Endothelial cell of umbilical vein (primary cell): Measurements from ENCODE around the gene DLG5. TPM values are rescaled to one million over a fixed set of nuclear protein-coding genes. Genes with fewer than 3 reads are reported as not detected.

ENCODE experiments used
- BruUV-seq: library from RNA; stranded (reverse); fragments of 400-500 nt; replicated peaks from 2 replicates; lab custom pipeline; 2021; lab: Mats Ljungman, UMichigan
- CTCF ChIA-PET: fragments of 300-600, 350-600 bp; sonication (Branson Sonifier 250); formaldehyde crosslinking; loops from one replicate; lab custom pipeline; 2021; ENCODE audit warnings: antibody characterized with exemption, inconsistent platforms; lab: Charles Lee
- POLR2A ChIA-PET: fragments of 300-600, 350-600 bp; sonication (Branson Sonifier 250); formaldehyde crosslinking; loops from one replicate; lab custom pipeline; 2021; ENCODE audit warnings: antibody characterized with exemption, inconsistent platforms; lab: Charles Lee
- DNase-seq: peaks from one replicate; pipeline ENCODE4 v3.0.0-alpha.2; 2011; ENCODE audit warnings: low read depth, low spot score
- FAIRE-seq: peaks from 2 replicates; lab custom pipeline; 2011; peaks lifted over from hg19 to GRCh38; lab: Jason Lieb, UNC
- H2AFZ ChIP-seq: 2 replicates; pipeline ENCODE4 v1.6.0; 2012; ENCODE audit warnings: low read depth, low read length, control low read depth, inconsistent platforms
- H3K27ac ChIP-seq: 2 replicates; pipeline ENCODE4 v1.5.1; 2011; ENCODE audit warnings: low read depth, mild to moderate bottlenecking, control low read depth, low read length, moderate library complexity; ENCODE audit not compliant: insufficient read depth
- H3K27me3 ChIP-seq, 2 experiments: 2 replicates each; pipeline versions ENCODE4 v1.6.0 to v1.6.1; 2011; ENCODE audit warnings: low read length in 2 of 2, mixed read lengths in 1 of 2; ENCODE audit not compliant: control insufficient read depth in 2 of 2, insufficient read depth in 2 of 2
- H3K36me3 ChIP-seq, 2 experiments: 2 replicates in 1 of 2; 3 replicates in 1 of 2; pipeline ENCODE4 v1.5.1; 2011; ENCODE audit warnings: low read length in 2 of 2, mild to moderate bottlenecking in 1 of 2, moderate library complexity in 1 of 2; ENCODE audit not compliant: control insufficient read depth in 2 of 2, insufficient read depth in 2 of 2; ENCODE audit errors: extremely low read depth in 1 of 2
- H3K4me1 ChIP-seq: 3 replicates; pipeline ENCODE4 v1.5.1; 2011; ENCODE audit warnings: mild to moderate bottlenecking, low read length; ENCODE audit not compliant: control insufficient read depth, insufficient read depth; ENCODE audit errors: extremely low read depth
- H3K4me2 ChIP-seq: 2 replicates; pipeline ENCODE4 v1.6.1; 2011; ENCODE audit warnings: low read length, control low read depth, mixed read lengths; ENCODE audit not compliant: insufficient read depth
- H3K4me3 ChIP-seq, 3 experiments: fragments of 200-600 bp in 1 of 3; sonication (generic), shearing (Covaris generic) in 1 of 3; replicated peaks in 1 of 3; 2 replicates each; pipeline ENCODE4 v1.5.1; 2011 to 2016; ENCODE audit warnings: control low read depth in 3 of 3, low read length in 3 of 3, mild to moderate bottlenecking in 2 of 3, inconsistent platforms in 1 of 3, low read depth in 1 of 3, moderate library complexity in 1 of 3; ENCODE audit not compliant: insufficient read depth in 1 of 3
- H3K79me2 ChIP-seq: 2 replicates; pipeline ENCODE4 v1.6.0; 2012; ENCODE audit warnings: low read length, inconsistent platforms; ENCODE audit not compliant: control insufficient read depth, insufficient read depth
- H3K9ac ChIP-seq: replicated peaks from 2 replicates; pipeline ENCODE3; 2011; ENCODE audit warnings: low read length, control low read depth; ENCODE audit not compliant: insufficient read depth; ENCODE audit errors: extremely low read depth
- H3K9me1 ChIP-seq: replicated peaks from 3 replicates; pipeline ENCODE4 v1.6.0; 2011; ENCODE audit warnings: mild to moderate bottlenecking, low read length; ENCODE audit not compliant: control insufficient read depth, insufficient read depth; ENCODE audit errors: extremely low read depth
- H3K9me3 ChIP-seq: replicated peaks from 2 replicates; pipeline ENCODE4 v1.5.1; 2012; ENCODE audit warnings: low read length, inconsistent platforms; ENCODE audit not compliant: control insufficient read depth, insufficient read depth
- H4K20me1 ChIP-seq: replicated peaks from 2 replicates; pipeline ENCODE3; 2011; ENCODE audit warnings: mild to moderate bottlenecking, low read length; ENCODE audit not compliant: control insufficient read depth, insufficient read depth; ENCODE audit errors: extremely low read depth
- EZH2 ChIP-seq: IDR thresholded peaks from 2 replicates; pipeline ENCODE4 v1.6.1; 2012; ENCODE audit warnings: borderline replicate concordance, low read depth, mild to moderate bottlenecking, moderate library complexity, low read length, inconsistent platforms; ENCODE audit not compliant: severe bottlenecking
- FOS ChIP-seq: IDR thresholded peaks from 2 replicates; pipeline ENCODE4 v1.6.1; 2011; ENCODE audit warnings: mild to moderate bottlenecking, low read length, moderate library complexity, borderline replicate concordance; ENCODE audit not compliant: insufficient read depth
- GATA2 ChIP-seq: IDR thresholded peaks from 2 replicates; pipeline ENCODE4 v1.7.0; 2011; ENCODE audit warnings: low read depth, mild to moderate bottlenecking, moderate library complexity, mixed read lengths, low read length; ENCODE audit not compliant: insufficient read length, insufficient read depth
- JUN ChIP-seq: IDR thresholded peaks from 2 replicates; pipeline ENCODE4 v1.6.1; 2011; ENCODE audit warnings: borderline replicate concordance, low read depth; ENCODE audit not compliant: insufficient read length, insufficient read depth
- MYC ChIP-seq: IDR thresholded peaks from one replicate; pipeline ENCODE4 v1.6.1; 2011; ENCODE audit warnings: mild to moderate bottlenecking, low read depth, low read length
- POLR2A ChIP-seq: IDR thresholded peaks from 2 replicates; pipeline ENCODE4 v1.6.1; 2012; ENCODE audit warnings: low read depth, mild to moderate bottlenecking, control low read depth, low read length
- POLR2AphosphoS5 ChIP-seq: IDR thresholded peaks from 2 replicates; pipeline ENCODE4 v1.6.1; 2012; ENCODE audit warnings: low read depth, mild to moderate bottlenecking, control low read depth, low read length, moderate library complexity; ENCODE audit not compliant: insufficient read depth
- dilution Hi-C: fragments of 300-500 bp; cut with MboI; formaldehyde crosslinking; loops from one replicate; pipeline ENCODE4 v1.15.0; 2019; ENCODE audit warnings: low sequenced_read_pairs; ENCODE audit not compliant: extremely low pct_ligation_motif_present
- intact Hi-C: fragments of 100-400 bp; cut with micrococcal nuclease; formaldehyde crosslinking; loops from one replicate; pipeline ENCODE4 v1.10.0; 2022
- polyA plus RNA-seq, 4 experiments: library from polyadenylated mRNA; depleted of rRNA in 3 of 4; stranded (reverse) in 3 of 4; unstranded in 1 of 4; fragments of >200 nt; gene quantifications; 2 replicates each; pipeline versions ENCODE4 v1.2.1 to v1.2.3, GENCODE V29; 2011 to 2012; ENCODE audit warnings: missing spikeins in 1 of 4
- total RNA-seq: library from RNA; stranded (reverse); gene quantifications from 2 replicates; pipeline ENCODE4 v1.2.3, GENCODE V29; 2021
- TF ChIP-seq, protein P1 (sequence below), 2 donors: IDR thresholded peaks; 1 replicate in 1 of 2; 2 replicates in 1 of 2; pipeline ENCODE4 v1.5.1; 2011; ENCODE audit warnings: low read length in 2 of 2, mild to moderate bottlenecking in 2 of 2, moderate library complexity in 2 of 2, control low read depth in 1 of 2, inconsistent platforms in 1 of 2, low read depth in 1 of 2; ENCODE audit not compliant: insufficient read depth in 1 of 2; ENCODE audit errors: extremely low read depth in 1 of 2

Gene DLG5
- total and polyA plus RNA-seq, 2 donors (not counting 3 experiments of a cell fraction or from before 2014, with no cell fraction given): 12.3 to 24.9 TPM

GRCh38 chr10:77874872-77875271, 51.7 kb downstream of the DLG5 start:
- DNase-seq: no peak
- H3K9ac ChIP-seq: no peak overlapping the region
- H3K9me1 ChIP-seq: no peaks in the 10 kb centered on the region
- no TSS peak for BruUV-seq
- H4K20me1 ChIP-seq: no peaks in the 10 kb centered on the region
- ChIA-PET POLR2A (no interaction called here), CTCF (interaction anchor here (2.0 to 3.4 kb wide), 2 partner anchors 28 to 34 kb away, joined by 10 to 12 read pairs; no protein-coding TSS in a partner anchor)
- dilution Hi-C loops (no loop called here), intact Hi-C loops (no loop called here)
- H3K27ac ChIP-seq: no peak overlapping the region
- no peak overlapping the region for H3K4me3 ChIP-seq
- no peaks in the 10 kb centered on the region for H3K9me3 ChIP-seq
- H3K36me3 ChIP-seq: no peaks in the 10 kb centered on the region
- H3K27me3 ChIP-seq: no peaks in the 10 kb centered on the region
- H3K79me2 ChIP-seq: no peaks in the 10 kb centered on the region
- no peak overlapping the region for H2AFZ ChIP-seq
- no peak for FAIRE-seq
- TF ChIP-seq MYC: no peak
- TF ChIP-seq POLR2AphosphoS5: no peak
- TF ChIP-seq EZH2: no peak
- no peak for TF ChIP-seq JUN
- no peak for TF ChIP-seq FOS
- TF ChIP-seq POLR2A: no peak
- TF ChIP-seq, protein P1, sequence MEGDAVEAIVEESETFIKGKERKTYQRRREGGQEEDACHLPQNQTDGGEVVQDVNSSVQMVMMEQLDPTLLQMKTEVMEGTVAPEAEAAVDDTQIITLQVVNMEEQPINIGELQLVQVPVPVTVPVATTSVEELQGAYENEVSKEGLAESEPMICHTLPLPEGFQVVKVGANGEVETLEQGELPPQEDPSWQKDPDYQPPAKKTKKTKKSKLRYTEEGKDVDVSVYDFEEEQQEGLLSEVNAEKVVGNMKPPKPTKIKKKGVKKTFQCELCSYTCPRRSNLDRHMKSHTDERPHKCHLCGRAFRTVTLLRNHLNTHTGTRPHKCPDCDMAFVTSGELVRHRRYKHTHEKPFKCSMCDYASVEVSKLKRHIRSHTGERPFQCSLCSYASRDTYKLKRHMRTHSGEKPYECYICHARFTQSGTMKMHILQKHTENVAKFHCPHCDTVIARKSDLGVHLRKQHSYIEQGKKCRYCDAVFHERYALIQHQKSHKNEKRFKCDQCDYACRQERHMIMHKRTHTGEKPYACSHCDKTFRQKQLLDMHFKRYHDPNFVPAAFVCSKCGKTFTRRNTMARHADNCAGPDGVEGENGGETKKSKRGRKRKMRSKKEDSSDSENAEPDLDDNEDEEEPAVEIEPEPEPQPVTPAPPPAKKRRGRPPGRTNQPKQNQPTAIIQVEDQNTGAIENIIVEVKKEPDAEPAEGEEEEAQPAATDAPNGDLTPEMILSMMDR (IDR thresholded peaks at IDR 0.05; ENCODE audit: extremely low read depth in 1 of 2, insufficient read depth in 1 of 2, low read depth in 1 of 2, low read length in 2 of 2): no peak
- TF ChIP-seq GATA2: no peak
- H3K4me1 ChIP-seq: peaks cover 24% of the 10 kb centered on the region
- H3K4me2 ChIP-seq: no peak overlapping the region
